HepG2 (cell line): ENCODE results near the gene ABCB6. TPM values are rescaled to one million over a fixed set of nuclear protein-coding genes. Genes with fewer than 3 reads are reported as not detected.

Source experiments
- ATAC-seq: fragments of 200-7000 bp; cut with Tn5 transposase; 3 replicates; pipeline ENCODE4 v1.9.1; 2020; ENCODE audit warnings: mild to moderate bottlenecking, moderate library complexity
- BruUV-seq: library from RNA; stranded (reverse); fragments of 400-500 nt; replicated peaks from 2 replicates; lab custom pipeline; 2021; lab: Mats Ljungman, UMichigan
- CTCF ChIA-PET: fragments of 300-600 bp; formaldehyde crosslinking; extraction: SDS; loops from one replicate; lab custom pipeline; 2021; ENCODE audit warnings: low total read pairs, inconsistent platforms, low intra/inter-chr PET ratio; lab: Yijun Ruan, JAX
- POLR2A ChIA-PET: fragments of 350-600 bp; sonication (Branson Sonifier 250); formaldehyde crosslinking; loops from one replicate; lab custom pipeline; 2020; ENCODE audit warnings: antibody characterized with exemption, inconsistent platforms; lab: Yijun Ruan, JAX
- DNase-seq: peaks from one replicate; pipeline ENCODE4 v3.0.0-alpha.2; 2015; ENCODE audit warnings: low spot score
- FAIRE-seq: peaks from 3 replicates; lab custom pipeline; 2011; peaks lifted over from hg19 to GRCh38; lab: Jason Lieb, UNC
- H2AFZ ChIP-seq: one replicate; pipeline ENCODE4 v1.6.1; 2011; ENCODE audit warnings: low read length, inconsistent platforms
- H3K27ac ChIP-seq: fragments of 300-600 bp; 3 replicates; pipeline ENCODE4 v1.8.0; 2011; ENCODE audit warnings: mixed run types, mild to moderate bottlenecking, mixed read lengths, low read length, inconsistent platforms; ENCODE audit not compliant: insufficient read depth; ENCODE audit errors: extremely low read length
- H3K27me3 ChIP-seq, 2 experiments: fragments of 200-600 bp in 1 of 2; 2 replicates in 1 of 2; 3 replicates in 1 of 2; pipeline versions ENCODE4 v1.6.0 to v1.8.0; 2011; ENCODE audit warnings: low read length in 2 of 2, mild to moderate bottlenecking in 2 of 2, moderate library complexity in 2 of 2, inconsistent platforms in 1 of 2; ENCODE audit not compliant: insufficient read depth in 2 of 2, control insufficient read depth in 1 of 2
- H3K36me3 ChIP-seq, 2 experiments: fragments of 200-600 bp in 1 of 2; replicated peaks in 1 of 2; 2 replicates in 1 of 2; 3 replicates in 1 of 2; pipeline versions ENCODE4 v1.5.1 to v1.8.0; 2011; ENCODE audit warnings: low read length in 2 of 2, inconsistent platforms in 1 of 2; ENCODE audit not compliant: insufficient read depth in 2 of 2, control insufficient read depth in 1 of 2
- H3K4me1 ChIP-seq: 2 replicates; pipeline ENCODE4 v1.5.1; 2012; ENCODE audit warnings: low read length, inconsistent platforms; ENCODE audit not compliant: insufficient read depth
- H3K4me2 ChIP-seq: 2 replicates; pipeline ENCODE4 v1.6.0; 2011; ENCODE audit warnings: low read depth, low read length, inconsistent platforms
- H3K4me3 ChIP-seq, 3 experiments: fragments of 200-600 bp in 1 of 3; sonication (generic), shearing (Covaris generic) in 1 of 3; replicated peaks in 1 of 3; 2 replicates each; pipeline ENCODE4 v1.5.1; 2011 to 2016; ENCODE audit warnings: low read length in 3 of 3, inconsistent platforms in 2 of 3, low read depth in 2 of 3, mild to moderate bottlenecking in 2 of 3, control low read depth in 1 of 3, mixed read lengths in 1 of 3; ENCODE audit not compliant: insufficient read depth in 1 of 3
- H3K79me2 ChIP-seq: one replicate; pipeline ENCODE4 v1.6.1; 2011; ENCODE audit warnings: low read length, inconsistent platforms; ENCODE audit not compliant: insufficient read depth
- H3K9ac ChIP-seq: 2 replicates; pipeline ENCODE4 v1.6.0; 2011; ENCODE audit warnings: mild to moderate bottlenecking, low read depth, low read length, inconsistent platforms; ENCODE audit not compliant: insufficient read depth
- H3K9me3 ChIP-seq: 2 replicates; pipeline ENCODE4 v1.5.1; 2012; ENCODE audit warnings: mild to moderate bottlenecking, low read length
- H4K20me1 ChIP-seq: 2 replicates; pipeline ENCODE4 v1.6.0; 2011; ENCODE audit warnings: inconsistent platforms, mild to moderate bottlenecking, low read length, moderate library complexity; ENCODE audit not compliant: insufficient read depth
- HNRNPK ChIP-seq: fragments of 200-400 bp; formaldehyde crosslinking; IDR thresholded peaks from 2 replicates; pipeline ENCODE4 v1.6.1; 2018; ENCODE audit warnings: low read length, low read depth, moderate library complexity, mild to moderate bottlenecking; ENCODE audit not compliant: poor library complexity, severe bottlenecking
- TAF15 ChIP-seq: fragments of 200-400 bp; formaldehyde crosslinking; IDR thresholded peaks from one replicate; pipeline ENCODE4 v1.6.1; 2018; ENCODE audit warnings: mild to moderate bottlenecking, low read depth, low read length; ENCODE audit not compliant: poor library complexity, severe bottlenecking
- THYN1 ChIP-seq: sonication (generic); formaldehyde crosslinking; IDR thresholded peaks from 2 replicates; pipeline ENCODE4 v1.8.1; 2023; ENCODE audit warnings: low read depth, mild to moderate bottlenecking, moderate library complexity, missing genetic modification reagents, borderline replicate concordance
- ZNF24 ChIP-seq: fragments of 450-650 bp; IDR thresholded peaks from 2 replicates; pipeline ENCODE4 v1.6.1; 2017; ENCODE audit warnings: antibody characterized with exemption, mild to moderate bottlenecking
- ZNF772 ChIP-seq: sonication (generic); formaldehyde crosslinking; IDR thresholded peaks from 2 replicates; pipeline ENCODE4 v1.5.0; 2020; ENCODE audit warnings: mild to moderate bottlenecking, missing genetic modification reagents
- WGBS: methylation state at CpG from one replicate; pipeline ENCODE4 v1.1.6; 2017; ENCODE audit warnings: low lambda C conversion rate; 5-methylcytosine and 5-hydroxymethylcytosine counted together
- in situ Hi-C: cut with HindIII; loops from 2 replicates; pipeline ENCODE4 v1.10.0; 2017; ENCODE audit warnings: low pct_unique_long_range_greater_than_20kb; ENCODE audit not compliant: extremely low pct_ligation_motif_present
- intact Hi-C: fragments of 100-400 bp; cut with micrococcal nuclease; formaldehyde crosslinking; loops from one replicate; pipeline ENCODE4 v1.10.0; 2022; ENCODE audit not compliant: unreplicated experiment
- polyA plus RNA-seq, 8 experiments: library from polyadenylated mRNA; depleted of rRNA in 3 of 8; stranded (reverse) in 7 of 8; unstranded in 1 of 8; fragments of >200 nt; fragmentation: Illumina TruSeq in 4 of 8; extraction: Trizol in 4 of 8; gene quantifications; 2 replicates each; pipeline versions ENCODE4 v1.2.1 to v1.2.3, GENCODE V29; 2011 to 2016; ENCODE audit warnings: low read depth in 4 of 8, missing spikeins in 1 of 8, mixed read lengths in 1 of 8; ENCODE audit not compliant: insufficient read depth in 1 of 8
- total RNA-seq, 5 experiments: library from RNA; depleted of rRNA; stranded (reverse); fragments of >200 nt; fragmentation: Illumina TruSeq; extraction: Trizol; gene quantifications; 2 replicates each; pipeline ENCODE4 v1.2.3, GENCODE V29; 2016; ENCODE audit warnings: low read depth in 1 of 5
- TF ChIP-seq, protein P1 (sequence below): sonication (generic); formaldehyde crosslinking; IDR thresholded peaks from one replicate; pipeline ENCODE4 v1.5.1; 2020; ENCODE audit warnings: mild to moderate bottlenecking, missing genetic modification reagents; ENCODE audit errors: not compliant biosample characterization
- TF ChIP-seq, protein P2 (sequence below): sonication (generic); formaldehyde crosslinking; IDR thresholded peaks from 2 replicates; pipeline ENCODE4 v1.9.0; 2021; ENCODE audit warnings: missing genetic modification reagents, borderline replicate concordance

Gene ABCB6
- total and polyA plus RNA-seq, 2 of the 13 experiments (the other 11 are each of a cell fraction or from before 2014, with no cell fraction given) = 91.1 to 137 TPM

DNA sequence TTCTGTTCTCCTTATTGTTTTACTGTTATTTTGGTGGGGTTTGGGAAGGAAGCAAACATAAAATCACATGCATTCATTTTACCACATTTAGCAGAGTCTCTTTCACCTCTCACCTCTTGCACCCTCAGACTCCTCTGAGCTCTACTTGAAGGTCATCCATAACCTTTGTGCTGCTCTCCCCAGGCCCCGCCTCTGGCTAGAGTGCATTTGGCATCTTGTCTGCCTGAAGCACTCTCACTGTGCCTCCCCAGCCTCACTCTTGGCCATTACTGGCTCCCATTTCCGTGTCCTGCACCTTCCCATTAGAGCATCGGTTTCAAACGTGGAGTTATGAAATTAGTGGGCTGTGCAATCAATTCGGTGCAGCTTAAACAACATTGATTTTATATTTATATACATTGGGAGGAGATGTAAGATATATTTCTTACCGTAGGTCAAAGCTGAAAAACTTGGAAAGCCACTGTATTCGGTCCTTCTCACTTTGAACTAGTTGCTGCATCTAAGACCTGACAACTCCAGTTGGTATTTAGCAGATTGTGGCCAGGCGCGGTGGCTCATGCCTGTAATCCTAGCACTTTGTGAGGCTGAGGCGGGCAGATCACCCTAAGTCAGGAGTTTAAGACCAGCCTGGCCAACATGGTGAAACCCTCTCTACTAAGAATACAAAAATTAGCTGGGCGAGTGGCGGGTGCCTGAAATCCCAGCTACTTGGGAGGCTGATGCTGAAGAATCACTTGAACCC lies 19.1 kb downstream of the ABCB6 start:
- ChIA-PET POLR2A (interaction anchor here (0.7 to 10.9 kb wide), 11 partner anchors 8 to 79 kb away, joined by 3 to 102 read pairs (median 9); partner anchors contain the start of genes ABCB6, CNPPD1, DNAJB2 and GLB1L), CTCF (no interaction called here)
- no TSS peak for BruUV-seq
- peak overlapping the region; percentile 37; the same call in 1 of the 2 replicates for H3K4me2 ChIP-seq
- H3K4me1 ChIP-seq = peaks cover 33% of the 10 kb centered on the region
- DNase-seq (no peak), FAIRE-seq (no peak), ATAC-seq (peak; percentile 39)
- 77% methylated on average over 12 of the region's 12 CpGs for WGBS
- H3K27ac ChIP-seq = peak overlapping the region; percentile 25
- H3K79me2 ChIP-seq = no peaks in the 10 kb centered on the region
- intact Hi-C loops = no loop called here
- no peak overlapping the region for H2AFZ ChIP-seq
- no peaks in the 10 kb centered on the region for H3K9me3 ChIP-seq
- no peaks in the 10 kb centered on the region for H4K20me1 ChIP-seq
- H3K27me3 ChIP-seq = no peaks in the 10 kb centered on the region
- in situ Hi-C loops = no loop called here
- no peak overlapping the region for H3K4me3 ChIP-seq
- H3K36me3 ChIP-seq = no peaks in the 10 kb centered on the region
- H3K9ac ChIP-seq = no peak overlapping the region
- TF ChIP-seq ZNF772 = no peak
- no peak for TF ChIP-seq ZNF24
- no peak for TF ChIP-seq TAF15
- TF ChIP-seq, protein P1, sequence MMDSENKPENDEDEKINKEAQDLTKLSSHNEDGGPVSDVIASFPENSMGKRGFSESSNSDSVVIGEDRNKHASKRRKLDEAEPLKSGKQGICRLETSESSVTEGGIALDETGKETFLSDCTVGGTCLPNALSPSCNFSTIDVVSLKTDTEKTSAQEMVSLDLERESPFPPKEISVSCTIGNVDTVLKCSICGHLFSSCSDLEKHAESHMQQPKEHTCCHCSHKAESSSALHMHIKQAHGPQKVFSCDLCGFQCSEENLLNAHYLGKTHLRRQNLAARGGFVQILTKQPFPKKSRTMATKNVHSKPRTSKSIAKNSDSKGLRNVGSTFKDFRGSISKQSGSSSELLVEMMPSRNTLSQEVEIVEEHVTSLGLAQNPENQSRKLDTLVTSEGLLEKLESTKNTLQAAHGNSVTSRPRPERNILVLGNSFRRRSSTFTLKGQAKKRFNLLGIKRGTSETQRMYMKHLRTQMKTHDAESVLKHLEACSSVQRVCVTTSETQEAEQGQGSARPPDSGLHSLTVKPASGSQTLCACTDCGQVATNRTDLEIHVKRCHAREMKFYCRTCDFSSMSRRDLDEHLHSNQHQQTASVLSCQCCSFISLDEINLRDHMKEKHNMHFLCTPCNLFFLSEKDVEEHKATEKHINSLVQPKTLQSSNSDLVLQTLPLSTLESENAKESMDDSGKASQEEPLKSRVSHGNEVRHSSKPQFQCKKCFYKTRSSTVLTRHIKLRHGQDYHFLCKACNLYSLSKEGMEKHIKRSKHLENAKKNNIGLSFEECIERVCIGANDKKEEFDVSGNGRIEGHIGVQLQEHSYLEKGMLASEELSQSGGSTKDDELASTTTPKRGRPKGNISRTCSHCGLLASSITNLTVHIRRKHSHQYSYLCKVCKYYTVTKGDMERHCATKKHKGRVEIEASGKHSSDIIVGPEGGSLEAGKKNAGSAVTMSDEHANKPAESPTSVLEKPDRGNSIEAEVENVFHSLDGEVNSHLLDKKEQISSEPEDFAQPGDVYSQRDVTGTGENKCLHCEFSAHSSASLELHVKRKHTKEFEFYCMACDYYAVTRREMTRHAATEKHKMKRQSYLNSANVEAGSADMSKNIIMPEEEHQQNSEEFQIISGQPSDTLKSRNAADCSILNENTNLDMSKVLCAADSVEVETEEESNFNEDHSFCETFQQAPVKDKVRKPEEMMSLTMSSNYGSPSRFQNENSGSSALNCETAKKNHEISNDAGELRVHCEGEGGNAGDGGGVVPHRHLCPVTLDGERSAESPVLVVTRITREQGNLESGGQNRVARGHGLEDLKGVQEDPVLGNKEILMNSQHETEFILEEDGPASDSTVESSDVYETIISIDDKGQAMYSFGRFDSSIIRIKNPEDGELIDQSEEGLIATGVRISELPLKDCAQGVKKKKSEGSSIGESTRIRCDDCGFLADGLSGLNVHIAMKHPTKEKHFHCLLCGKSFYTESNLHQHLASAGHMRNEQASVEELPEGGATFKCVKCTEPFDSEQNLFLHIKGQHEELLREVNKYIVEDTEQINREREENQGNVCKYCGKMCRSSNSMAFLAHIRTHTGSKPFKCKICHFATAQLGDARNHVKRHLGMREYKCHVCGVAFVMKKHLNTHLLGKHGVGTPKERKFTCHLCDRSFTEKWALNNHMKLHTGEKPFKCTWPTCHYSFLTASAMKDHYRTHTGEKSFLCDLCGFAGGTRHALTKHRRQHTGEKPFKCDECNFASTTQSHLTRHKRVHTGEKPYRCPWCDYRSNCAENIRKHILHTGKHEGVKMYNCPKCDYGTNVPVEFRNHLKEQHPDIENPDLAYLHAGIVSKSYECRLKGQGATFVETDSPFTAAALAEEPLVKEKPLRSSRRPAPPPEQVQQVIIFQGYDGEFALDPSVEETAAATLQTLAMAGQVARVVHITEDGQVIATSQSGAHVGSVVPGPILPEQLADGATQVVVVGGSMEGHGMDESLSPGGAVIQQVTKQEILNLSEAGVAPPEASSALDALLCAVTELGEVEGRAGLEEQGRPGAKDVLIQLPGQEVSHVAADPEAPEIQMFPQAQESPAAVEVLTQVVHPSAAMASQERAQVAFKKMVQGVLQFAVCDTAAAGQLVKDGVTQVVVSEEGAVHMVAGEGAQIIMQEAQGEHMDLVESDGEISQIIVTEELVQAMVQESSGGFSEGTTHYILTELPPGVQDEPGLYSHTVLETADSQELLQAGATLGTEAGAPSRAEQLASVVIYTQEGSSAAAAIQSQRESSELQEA (CRISPR knock-in tag) = peak; percentile 38
- TF ChIP-seq, protein P2, sequence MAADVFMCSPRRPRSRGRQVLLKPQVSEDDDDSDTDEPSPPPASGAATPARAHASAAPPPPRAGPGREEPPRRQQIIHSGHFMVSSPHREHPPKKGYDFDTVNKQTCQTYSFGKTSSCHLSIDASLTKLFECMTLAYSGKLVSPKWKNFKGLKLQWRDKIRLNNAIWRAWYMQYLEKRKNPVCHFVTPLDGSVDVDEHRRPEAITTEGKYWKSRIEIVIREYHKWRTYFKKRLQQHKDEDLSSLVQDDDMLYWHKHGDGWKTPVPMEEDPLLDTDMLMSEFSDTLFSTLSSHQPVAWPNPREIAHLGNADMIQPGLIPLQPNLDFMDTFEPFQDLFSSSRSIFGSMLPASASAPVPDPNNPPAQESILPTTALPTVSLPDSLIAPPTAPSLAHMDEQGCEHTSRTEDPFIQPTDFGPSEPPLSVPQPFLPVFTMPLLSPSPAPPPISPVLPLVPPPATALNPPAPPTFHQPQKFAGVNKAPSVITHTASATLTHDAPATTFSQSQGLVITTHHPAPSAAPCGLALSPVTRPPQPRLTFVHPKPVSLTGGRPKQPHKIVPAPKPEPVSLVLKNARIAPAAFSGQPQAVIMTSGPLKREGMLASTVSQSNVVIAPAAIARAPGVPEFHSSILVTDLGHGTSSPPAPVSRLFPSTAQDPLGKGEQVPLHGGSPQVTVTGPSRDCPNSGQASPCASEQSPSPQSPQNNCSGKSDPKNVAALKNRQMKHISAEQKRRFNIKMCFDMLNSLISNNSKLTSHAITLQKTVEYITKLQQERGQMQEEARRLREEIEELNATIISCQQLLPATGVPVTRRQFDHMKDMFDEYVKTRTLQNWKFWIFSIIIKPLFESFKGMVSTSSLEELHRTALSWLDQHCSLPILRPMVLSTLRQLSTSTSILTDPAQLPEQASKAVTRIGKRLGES (CRISPR knock-in tag) = no peak
- TF ChIP-seq HNRNPK = no peak
- TF ChIP-seq THYN1 = no peak
